Upper lobe of right lung (tissue), 1 donor: ENCODE measurements around the gene RNH1. TPM values are rescaled to one million over a fixed set of nuclear protein-coding genes. Genes with fewer than 3 reads are reported as not detected.

Experiments used
- ATAC-seq: fragments of 200-7000 bp; cut with Tn5 transposase; one replicate; pipeline ENCODE4 v1.9.1; 2020; ENCODE audit warnings: mild to moderate bottlenecking, moderate library complexity
- DNase-seq: peaks from one replicate; pipeline ENCODE4 v3.0.0-alpha.2; 2020
- H3K27ac ChIP-seq: fragments of 200-600 bp; one replicate; pipeline ENCODE4 v1.8.0; 2022
- H3K27me3 ChIP-seq: fragments of 200-600 bp; one replicate; pipeline ENCODE4 v1.8.0; 2022; ENCODE audit warnings: mild to moderate bottlenecking
- H3K36me3 ChIP-seq: fragments of 200-600 bp; one replicate; pipeline ENCODE4 v1.8.0; 2022
- H3K4me1 ChIP-seq: fragments of 200-600 bp; one replicate; pipeline ENCODE4 v1.8.0; 2022
- H3K4me3 ChIP-seq: fragments of 200-600 bp; one replicate; pipeline ENCODE4 v1.8.0; 2022; ENCODE audit warnings: mild to moderate bottlenecking
- H3K9me3 ChIP-seq: fragments of 200-600 bp; one replicate; pipeline ENCODE4 v1.8.0; 2022
- CTCF ChIP-seq: fragments of 200-600 bp; IDR thresholded peaks from one replicate; pipeline ENCODE4 v1.8.0; 2022; ENCODE audit warnings: antibody characterized with exemption
- intact Hi-C: fragments of 100-400 bp; cut with DNase I; formaldehyde crosslinking; loops from one replicate; pipeline ENCODE4 v1.11.0; 2022
- total RNA-seq: library from RNA; stranded (reverse); fragmentation: NEBNext Ultra II Directional; extraction: Animal tissue kit (Norgen Biotek cat#: 25700); gene quantifications from one replicate; pipeline ENCODE4 v1.2.1, GENCODE V29; 2021
- donor health status: DM: no; HTN: yes; CAD: no; lungs with severe emphysema.

The RNH1 gene
- total RNA-seq, 1 donor from 2014 or later = 245 TPM

GRCh38 chr11:460331-461199 lies 46.5 kb downstream of the RNH1 start:
- DNase-seq (peak; percentile 66), ATAC-seq (peak; percentile 65)
- H3K36me3 ChIP-seq = peaks cover 8% of the 10 kb centered on the region
- no peaks in the 10 kb centered on the region for H3K4me1 ChIP-seq
- no peaks in the 10 kb centered on the region for H3K9me3 ChIP-seq
- TF ChIP-seq CTCF = no peak
- no peaks in the 10 kb centered on the region for H3K27me3 ChIP-seq
- intact Hi-C loops = no loop called here
- peak overlapping the region; percentile 5 for H3K4me3 ChIP-seq
- peak overlapping the region; percentile 36 for H3K27ac ChIP-seq

- no peak for DNase-seq
- intact Hi-C loops = no loop called here
Observed at GRCh38 chr11:459511-460220, 47.4 kb downstream of the RNH1 start.

GRCh38 chr11:457111-457760 lies 49.8 kb downstream of the RNH1 start:
- H3K4me1 ChIP-seq = no peaks in the 10 kb centered on the region
- ATAC-seq (no peak), DNase-seq (no peak)

More at GRCh38 chr11:459511-460220, 47.4 kb downstream of the RNH1 start:
- H3K9me3 ChIP-seq = no peaks in the 10 kb centered on the region
- no peak overlapping the region for H3K27ac ChIP-seq
- no peaks in the 10 kb centered on the region for H3K27me3 ChIP-seq
- no peak for TF ChIP-seq CTCF
- H3K4me3 ChIP-seq = no peak overlapping the region
- peaks cover 8% of the 10 kb centered on the region for H3K36me3 ChIP-seq
- H3K4me1 ChIP-seq = no peaks in the 10 kb centered on the region
- no peak for ATAC-seq

GRCh38 chr11:456533-456932 lies 50.5 kb downstream of the RNH1 start:
- DNase-seq = no peak
- ATAC-seq = no peak
- peaks cover 4% of the 10 kb centered on the region for H3K4me1 ChIP-seq
- no peak overlapping the region for H3K4me3 ChIP-seq
- TF ChIP-seq CTCF = no peak
- H3K27me3 ChIP-seq = no peaks in the 10 kb centered on the region
- no peak overlapping the region for H3K27ac ChIP-seq
- H3K36me3 ChIP-seq = peaks cover 23% of the 10 kb centered on the region
- intact Hi-C loops = no loop called here
- no peaks in the 10 kb centered on the region for H3K9me3 ChIP-seq

More at GRCh38 chr11:457111-457760, 49.8 kb downstream of the RNH1 start:
- H3K27me3 ChIP-seq = no peaks in the 10 kb centered on the region
- no peak for TF ChIP-seq CTCF
- intact Hi-C loops = no loop called here
- H3K9me3 ChIP-seq = no peaks in the 10 kb centered on the region
- no peak overlapping the region for H3K4me3 ChIP-seq
- H3K27ac ChIP-seq = no peak overlapping the region
- peaks cover 23% of the 10 kb centered on the region for H3K36me3 ChIP-seq

GRCh38 chr11:455566-456147 lies 51.4 kb downstream of the RNH1 start:
- peaks cover 10% of the 10 kb centered on the region for H3K4me1 ChIP-seq
- no peak overlapping the region for H3K27ac ChIP-seq
- DNase-seq = no peak
- intact Hi-C loops = no loop called here
- H3K9me3 ChIP-seq = no peaks in the 10 kb centered on the region
- no peaks in the 10 kb centered on the region for H3K27me3 ChIP-seq
- peaks cover 18% of the 10 kb centered on the region for H3K36me3 ChIP-seq
- no peak for TF ChIP-seq CTCF
- ATAC-seq = no peak
- no peak overlapping the region for H3K4me3 ChIP-seq
